BJ (cell line): ENCODE results near the gene ASL. TPM values are rescaled to one million over a fixed set of nuclear protein-coding genes. Genes with fewer than 3 reads are reported as not detected.
A peak's percentile ranks its signal among the peaks of the same experiment; 100 is the strongest.
"Not testable (repeated sequence)": the region's sequence is repeated elsewhere in the genome, so short reads cannot be mapped to it uniquely, and the experiment has no call there.

Experiments
- CTCF ChIA-PET: fragments of 350-600 bp; formaldehyde crosslinking; extraction: SDS; loops from one replicate; lab custom pipeline; 2021; ENCODE audit warnings: antibody characterized with exemption, inconsistent platforms; lab: Yijun Ruan, JAX
- POLR2A ChIA-PET: fragments of 300-600 bp; sonication (Branson Sonifier 250); formaldehyde crosslinking; extraction: SDS; loops from one replicate; lab custom pipeline; 2021; ENCODE audit warnings: antibody characterized with exemption; lab: Charles Lee
- DNase-seq: peaks from one replicate; pipeline ENCODE4 v3.0.0-alpha.2; 2011; ENCODE audit warnings: low read depth
- H3K27me3 ChIP-seq: 2 replicates; pipeline ENCODE4 v1.6.0; 2011; ENCODE audit warnings: low read length; ENCODE audit not compliant: control insufficient read depth, insufficient read depth
- H3K36me3 ChIP-seq: 2 replicates; pipeline ENCODE4 v1.5.1; 2011; ENCODE audit warnings: low read length; ENCODE audit not compliant: control insufficient read depth, insufficient read depth
- H3K4me3 ChIP-seq: 2 replicates; pipeline ENCODE4 v1.5.1; 2011; ENCODE audit warnings: low read depth, mild to moderate bottlenecking, control low read depth, low read length
- CTCF ChIP-seq: IDR thresholded peaks from 2 replicates; pipeline ENCODE4 v1.5.1; 2011; ENCODE audit warnings: low read depth, mild to moderate bottlenecking, control low read depth, inconsistent platforms, low read length, moderate library complexity; ENCODE audit not compliant: insufficient read depth
- polyA plus RNA-seq: library from polyadenylated mRNA; depleted of rRNA; stranded (reverse); fragments of >200 nt; gene quantifications from 2 replicates; pipeline ENCODE4 v1.2.3, GENCODE V29; 2011

Gene ASL
- polyA plus RNA-seq, 1 experiment = 57.2 TPM

- ChIA-PET CTCF (no interaction called here), POLR2A (no interaction called here)
- Histone ChIP-seq H3K4me3 (no peak overlapping the region), H3K36me3 (no peaks in the 10 kb centered on the region), H3K27me3 (no peaks in the 10 kb centered on the region)
- no peak for DNase-seq
- TF ChIP-seq CTCF = no peak
These were observed 38.8 kb upstream of the ASL start for GRCh38 chr7:66036788-66037187.

DNA sequence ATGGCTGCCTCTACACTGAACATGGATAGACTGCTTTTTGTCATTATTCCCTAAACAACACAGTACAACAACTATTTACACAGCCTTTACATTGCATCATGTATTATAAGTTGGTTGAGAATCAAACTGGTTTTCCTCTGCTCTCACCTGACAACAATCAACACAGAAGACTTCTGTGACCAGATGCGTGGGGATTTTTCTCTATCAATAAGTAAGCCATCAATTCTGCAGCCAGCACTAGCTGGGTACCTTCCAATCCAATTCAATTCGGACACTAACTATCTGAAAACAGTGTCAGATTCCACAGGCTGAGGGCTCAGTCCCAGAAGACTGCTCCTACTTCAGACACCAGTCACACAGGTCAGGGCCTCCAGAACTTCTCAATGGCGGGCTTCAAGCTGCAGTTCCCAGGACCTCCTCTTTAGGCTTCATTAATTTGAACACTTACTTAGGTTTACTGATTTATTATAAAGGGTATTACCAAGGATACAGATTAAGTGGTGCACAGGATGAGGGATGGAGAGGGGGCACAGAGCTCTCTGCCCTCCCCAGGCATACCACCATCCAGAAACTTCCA, 36.4 kb upstream of the ASL start:
- CTCF ChIA-PET = interaction anchor here (2.3 kb wide), 1 partner anchor 8 kb away, joined by 6 read pairs; no protein-coding TSS in a partner anchor

GRCh38 chr7:66043681-66044497, 31.7 kb upstream of the ASL start:
- TF ChIP-seq CTCF = no peak
- ChIA-PET CTCF (interaction anchor here (0.6 to 0.8 kb wide), 2 partner anchors 26 to 250 kb away, joined by 3 read pairs; no protein-coding TSS in a partner anchor), POLR2A (interaction anchor here (0.5 kb wide), 1 partner anchor 53 kb away, joined by 4 read pairs; no protein-coding TSS in a partner anchor)
- no peaks in the 10 kb centered on the region for H3K27me3 ChIP-seq
- peak overlapping the region; percentile 30 for H3K4me3 ChIP-seq
- no peak for DNase-seq
- no peaks in the 10 kb centered on the region for H3K36me3 ChIP-seq

More for the DNA sequence above, 36.4 kb upstream of the ASL start:
- no peaks in the 10 kb centered on the region for H3K36me3 ChIP-seq
- no peak overlapping the region for H3K4me3 ChIP-seq
- POLR2A ChIA-PET = no interaction called here
- DNase-seq = no peak
- H3K27me3 ChIP-seq = no peaks in the 10 kb centered on the region
- TF ChIP-seq CTCF = no peak

GRCh38 chr7:66044498-66044854, 31.1 kb upstream of the ASL start:
- H3K36me3 ChIP-seq, POLR2A ChIA-PET, H3K27me3 ChIP-seq, DNase-seq: not testable (repeated sequence)
- H3K4me3 ChIP-seq = peak overlapping the region; percentile 30
- CTCF ChIA-PET = interaction anchor here (0.8 kb wide), 1 partner anchor 26 kb away, joined by 3 read pairs; no protein-coding TSS in a partner anchor

GRCh38 chr7:66047426-66047825, 28.2 kb upstream of the ASL start:
- H3K27me3 ChIP-seq = no peaks in the 10 kb centered on the region
- DNase-seq = peak; percentile 81
- TF ChIP-seq CTCF = no peak
- no peaks in the 10 kb centered on the region for H3K36me3 ChIP-seq
- POLR2A ChIA-PET = no interaction called here
- H3K4me3 ChIP-seq = no peak overlapping the region
- CTCF ChIA-PET = interaction anchor here (1.1 to 1.4 kb wide), 3 partner anchors 16 to 94 kb away, joined by 3 to 4 read pairs (median 3); no protein-coding TSS in a partner anchor

- POLR2A ChIA-PET, H3K4me3 ChIP-seq, H3K36me3 ChIP-seq, H3K27me3 ChIP-seq, DNase-seq: not testable (repeated sequence)
- CTCF ChIA-PET = interaction anchor here (0.6 to 1.2 kb wide), 3 partner anchors 18 to 382 kb away, joined by 3 to 4 read pairs (median 3); no protein-coding TSS in a partner anchor
These were observed 25.7 kb upstream of the ASL start for GRCh38 chr7:66049886-66050285.
